Gastroesophageal sphincter (tissue), 4 donors: ENCODE data around the gene CDKN2AIP. TPM values are rescaled to one million over a fixed set of nuclear protein-coding genes. Genes with fewer than 3 reads are reported as not detected.

Experiments used
- ATAC-seq: fragments of 150-250 bp; one replicate; pipeline ENCODE4 v1.9.1; 2016; ENCODE audit warnings: mild to moderate bottlenecking, moderate library complexity
- H3K27ac ChIP-seq, 4 donors: fragments of 200-600 bp; sonication (generic) in 3 of 4; 1 replicate in 3 of 4; 2 replicates in 1 of 4; pipeline ENCODE4 v1.5.1; 2016 to 2019
- H3K27me3 ChIP-seq: fragments of 200-600 bp; sonication (generic); one replicate; pipeline ENCODE4 v1.5.1; 2019
- H3K36me3 ChIP-seq, 2 donors: fragments of 200-600 bp; sonication (generic); one replicate each; pipeline ENCODE4 v1.5.1; 2019; ENCODE audit warnings: control low read depth in 1 of 2
- H3K4me1 ChIP-seq, 3 donors: fragments of 200-600 bp; sonication (generic); 1 replicate in 2 of 3; 2 replicates in 1 of 3; pipeline ENCODE4 v1.5.1; 2016 to 2019; ENCODE audit warnings: control low read depth in 2 of 3
- H3K4me3 ChIP-seq, 2 donors: fragments of 200-600 bp; sonication (generic); one replicate each; pipeline ENCODE4 v1.5.1; 2019; ENCODE audit warnings: mild to moderate bottlenecking in 1 of 2, moderate library complexity in 1 of 2
- H3K9me3 ChIP-seq, 3 donors: fragments of 200-600 bp; sonication (generic); one replicate each; pipeline ENCODE4 v1.5.1; 2017 to 2019; ENCODE audit warnings: control low read depth in 2 of 3
- EP300 ChIP-seq: sonication (generic); formaldehyde crosslinking; IDR thresholded peaks from one replicate; pipeline ENCODE4 v1.6.1; 2017; ENCODE audit warnings: antibody characterized with exemption, mild to moderate bottlenecking
- POLR2A ChIP-seq, 2 donors: fragments of 450-650 bp; IDR thresholded peaks; one replicate each; pipeline ENCODE4 v1.6.1; 2017; ENCODE audit warnings: antibody characterized with exemption in 2 of 2, mild to moderate bottlenecking in 2 of 2, moderate library complexity in 1 of 2
- POLR2AphosphoS5 ChIP-seq: sonication (generic); formaldehyde crosslinking; IDR thresholded peaks from one replicate; pipeline ENCODE4 v1.6.1; 2017; ENCODE audit warnings: antibody characterized with exemption
- WGBS, 2 donors: methylation state at CpG; one replicate each; pipeline ENCODE4 v1.1.5; 2018; ENCODE audit warnings: low coverage in 1 of 2; 5-methylcytosine and 5-hydroxymethylcytosine counted together
- total RNA-seq, 4 donors: library from RNA; depleted of rRNA; stranded (reverse); fragments of >200 nt; gene quantifications; one replicate each; pipeline ENCODE4 v1.1.0, GENCODE V29; 2016
- TF ChIP-seq, protein P1 (sequence below), 4 experiments: fragments of 200-600 bp in 2 of 4; fragments of 450-650 bp in 2 of 4; sonication (generic) in 1 of 4; IDR thresholded peaks; one replicate each; pipeline ENCODE4 v1.5.1; 2017 to 2019; ENCODE audit warnings: antibody characterized with exemption in 4 of 4, mild to moderate bottlenecking in 2 of 4, moderate library complexity in 2 of 4

The CDKN2AIP gene
- total RNA-seq, 4 donors from 2014 or later = 25.5 to 31.6 (median 28.9) TPM

DNA sequence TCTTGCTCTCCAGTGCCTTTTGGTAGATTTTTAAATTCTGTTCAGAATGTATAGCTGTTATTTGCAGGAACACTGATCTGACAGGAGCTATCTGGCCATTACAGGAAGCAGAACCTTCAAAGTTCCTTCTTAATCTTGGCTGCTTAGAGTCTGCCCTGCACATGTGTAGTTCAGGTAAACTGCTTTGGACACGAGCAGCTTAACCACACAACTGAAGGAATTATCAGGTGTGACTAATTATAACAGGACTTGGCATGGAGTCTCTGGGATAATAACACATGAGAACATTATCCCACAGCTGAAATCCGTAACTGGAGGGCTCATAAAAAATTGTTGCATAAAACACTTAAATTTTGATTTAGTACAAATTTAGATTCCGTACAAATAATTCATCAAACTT lies 48.8 kb downstream of the CDKN2AIP start:
- H3K4me3 ChIP-seq = no peak overlapping the region
- ATAC-seq = no peak
- TF ChIP-seq POLR2A (IDR thresholded peaks at IDR 0.05) (no peak), POLR2AphosphoS5 (no peak), EP300 (no peak)
- TF ChIP-seq, protein P1, sequence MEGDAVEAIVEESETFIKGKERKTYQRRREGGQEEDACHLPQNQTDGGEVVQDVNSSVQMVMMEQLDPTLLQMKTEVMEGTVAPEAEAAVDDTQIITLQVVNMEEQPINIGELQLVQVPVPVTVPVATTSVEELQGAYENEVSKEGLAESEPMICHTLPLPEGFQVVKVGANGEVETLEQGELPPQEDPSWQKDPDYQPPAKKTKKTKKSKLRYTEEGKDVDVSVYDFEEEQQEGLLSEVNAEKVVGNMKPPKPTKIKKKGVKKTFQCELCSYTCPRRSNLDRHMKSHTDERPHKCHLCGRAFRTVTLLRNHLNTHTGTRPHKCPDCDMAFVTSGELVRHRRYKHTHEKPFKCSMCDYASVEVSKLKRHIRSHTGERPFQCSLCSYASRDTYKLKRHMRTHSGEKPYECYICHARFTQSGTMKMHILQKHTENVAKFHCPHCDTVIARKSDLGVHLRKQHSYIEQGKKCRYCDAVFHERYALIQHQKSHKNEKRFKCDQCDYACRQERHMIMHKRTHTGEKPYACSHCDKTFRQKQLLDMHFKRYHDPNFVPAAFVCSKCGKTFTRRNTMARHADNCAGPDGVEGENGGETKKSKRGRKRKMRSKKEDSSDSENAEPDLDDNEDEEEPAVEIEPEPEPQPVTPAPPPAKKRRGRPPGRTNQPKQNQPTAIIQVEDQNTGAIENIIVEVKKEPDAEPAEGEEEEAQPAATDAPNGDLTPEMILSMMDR (IDR thresholded peaks at IDR 0.05) = no peak
- no peaks in the 10 kb centered on the region for H3K4me1 ChIP-seq
- H3K9me3 ChIP-seq = peaks cover 0 to 6% (median 0%) of the 10 kb centered on the region in 3 donors
- H3K36me3 ChIP-seq = peaks cover 0 to 21% of the 10 kb centered on the region in 2 donors
- no peaks in the 10 kb centered on the region for H3K27me3 ChIP-seq
- WGBS, 2 donors = 61 to 75% methylated on average over 3 of the region's 3 CpGs
- no peak overlapping the region for H3K27ac ChIP-seq

DNA sequence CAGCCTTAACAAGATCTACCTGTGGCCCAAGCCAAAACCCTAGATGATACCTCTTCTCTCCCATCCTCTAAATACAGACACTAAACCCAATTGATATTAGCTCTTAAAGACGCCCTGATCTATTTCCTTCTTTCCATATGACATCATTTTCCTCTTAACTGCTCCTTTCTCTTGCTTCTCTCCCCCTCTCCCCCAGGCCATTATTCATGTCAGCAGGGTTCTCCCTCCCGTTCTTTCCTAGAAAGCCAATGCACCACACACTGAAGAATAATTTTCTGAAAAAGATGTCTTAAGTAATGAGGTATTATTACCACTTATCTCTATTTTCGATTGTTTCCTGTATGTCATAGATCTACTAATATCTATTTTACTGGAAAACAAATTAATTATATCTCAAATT lies 50.7 kb downstream of the CDKN2AIP start:
- Histone ChIP-seq H3K9me3 (peaks cover 0 to 6% (median 0%) of the 10 kb centered on the region in 3 donors), H3K4me3 (no peak overlapping the region), H3K27me3 (no peaks in the 10 kb centered on the region), H3K4me1 (no peaks in the 10 kb centered on the region), H3K27ac (no peak overlapping the region), H3K36me3 (peaks cover 0 to 21% of the 10 kb centered on the region in 2 donors)
- TF ChIP-seq POLR2A (IDR thresholded peaks at IDR 0.05) = no peak
- TF ChIP-seq POLR2AphosphoS5 = no peak
- no peak for TF ChIP-seq EP300
- TF ChIP-seq, protein P1 (IDR thresholded peaks at IDR 0.05) = no peak
- no peak for ATAC-seq
- WGBS, 2 donors = 71 to 82% methylated on average over 3 of the region's 3 CpGs

Other genes with a start within 250 kb of the CDKN2AIP start
- 1 to 10 TPM in 1 of 4 donors, not detected in 3; 1.4 TPM for gene CLDN22, start 124.4 kb upstream of the CDKN2AIP start, total RNA-seq
- gene CLDN24, start 122.2 kb upstream of the CDKN2AIP start, total RNA-seq = not detected
- gene ING2, start 60.4 kb downstream of the CDKN2AIP start, total RNA-seq = 10 to 100 TPM; 27.9 to 64.4 (median 48.4) TPM
- gene RWDD4, start 214.5 kb downstream of the CDKN2AIP start, total RNA-seq = 10 to 100 TPM; 29.6 to 43.0 (median 32.8) TPM
- 10 to 100 TPM; 42.1 to 57.5 (median 54.7) TPM for gene TRAPPC11, start 214.7 kb downstream of the CDKN2AIP start, total RNA-seq